ENCODE results near the gene UBXN10. TPM values are rescaled to one million over a fixed set of nuclear protein-coding genes. Genes with fewer than 3 reads are reported as not detected.
A peak's percentile ranks its signal among the peaks of the same experiment; 100 is the strongest.

The UBXN10 gene
- total RNA-seq, 1 donor from 2014 or later, result 0.37 TPM

- Histone ChIP-seq H3K4me3 (no peak overlapping the region), H3K4me1 (no peaks in the 10 kb centered on the region), H3K27me3 (no peaks in the 10 kb centered on the region), H3K9me3 (ENCODE audit: low read depth) (no peaks in the 10 kb centered on the region), H3K36me3 (no peaks in the 10 kb centered on the region), H3F3A (ENCODE audit: low read depth) (no peaks in the 10 kb centered on the region), H3K9ac (no peak overlapping the region), H2AFZ (replicated peaks) (no peak overlapping the region), H3K79me2 (ENCODE audit: low read depth) (no peaks in the 10 kb centered on the region), H4K20me1 (ENCODE audit: low read depth) (no peaks in the 10 kb centered on the region), H3K4me2 (no peak overlapping the region), H3K27ac (no peak overlapping the region)
- TF ChIP-seq CTCF (IDR thresholded peaks at IDR 0.05), result peak; percentile 42
- TF ChIP-seq EZH2phosphoT487 (IDR thresholded peaks at IDR 0.05), result no peak
- no peak for TF ChIP-seq EZH2 (IDR thresholded peaks at IDR 0.05)
- Mint-ChIP-seq H3K9me3 (peaks cover 21% of the 10 kb centered on the region), H3K27me3 (ENCODE audit: insufficient read depth, low read depth) (peaks cover 5% of the 10 kb centered on the region), H3K36me3 (no peaks in the 10 kb centered on the region), H3K4me3 (no peak overlapping the region), H3K4me1 (peaks cover 11% of the 10 kb centered on the region), H3K27ac (no peak overlapping the region)
- DNase-seq (ENCODE audit: low spot score), result peak; percentile 31
Measured at GRCh38 chr1:20165522-20165951, 20.4 kb upstream of the UBXN10 start.

GRCh38 chr1:20166051-20166450 lies 19.8 kb upstream of the UBXN10 start:
- Mint-ChIP-seq H3K27me3 (ENCODE audit: insufficient read depth, low read depth) (peaks cover 5% of the 10 kb centered on the region), H3K27ac (no peak overlapping the region), H3K4me3 (no peak overlapping the region), H3K4me1 (peaks cover 11% of the 10 kb centered on the region), H3K36me3 (no peaks in the 10 kb centered on the region), H3K9me3 (peaks cover 19% of the 10 kb centered on the region)
- H2AFZ ChIP-seq (replicated peaks), result no peak overlapping the region
- H3K36me3 ChIP-seq, result no peaks in the 10 kb centered on the region
- no peak for DNase-seq (ENCODE audit: low spot score)
- no peak overlapping the region for H3K27ac ChIP-seq
- no peak overlapping the region for H3K4me2 ChIP-seq
- H3K79me2 ChIP-seq (ENCODE audit: low read depth), result no peaks in the 10 kb centered on the region
- H3K4me1 ChIP-seq, result no peaks in the 10 kb centered on the region
- no peak overlapping the region for H3K9ac ChIP-seq
- H3F3A ChIP-seq (ENCODE audit: low read depth), result no peaks in the 10 kb centered on the region
- no peaks in the 10 kb centered on the region for H3K9me3 ChIP-seq (ENCODE audit: low read depth)
- H4K20me1 ChIP-seq (ENCODE audit: low read depth), result no peaks in the 10 kb centered on the region
- no peaks in the 10 kb centered on the region for H3K27me3 ChIP-seq
- TF ChIP-seq EZH2phosphoT487 (IDR thresholded peaks at IDR 0.05) (no peak), CTCF (IDR thresholded peaks at IDR 0.05) (no peak), EZH2 (IDR thresholded peaks at IDR 0.05) (no peak)
- no peak overlapping the region for H3K4me3 ChIP-seq

- no peak overlapping the region for H3K4me2 ChIP-seq
- TF ChIP-seq CTCF (IDR thresholded peaks at IDR 0.05), result no peak
- no peak for TF ChIP-seq EZH2phosphoT487 (IDR thresholded peaks at IDR 0.05)
- no peak for TF ChIP-seq EZH2 (IDR thresholded peaks at IDR 0.05)
- Mint-ChIP-seq H3K4me3 (no peak overlapping the region), H3K27ac (no peak overlapping the region), H3K4me1 (peaks cover 11% of the 10 kb centered on the region), H3K36me3 (no peaks in the 10 kb centered on the region), H3K27me3 (ENCODE audit: insufficient read depth, low read depth) (peaks cover 6% of the 10 kb centered on the region), H3K9me3 (peaks cover 12% of the 10 kb centered on the region)
- no peaks in the 10 kb centered on the region for H3K9me3 ChIP-seq (ENCODE audit: low read depth)
- no peaks in the 10 kb centered on the region for H3K4me1 ChIP-seq
- no peaks in the 10 kb centered on the region for H3K27me3 ChIP-seq
- no peaks in the 10 kb centered on the region for H4K20me1 ChIP-seq (ENCODE audit: low read depth)
- no peak overlapping the region for H3K4me3 ChIP-seq
- H3K36me3 ChIP-seq, result no peaks in the 10 kb centered on the region
- H3F3A ChIP-seq (ENCODE audit: low read depth), result no peaks in the 10 kb centered on the region
- no peak for DNase-seq (ENCODE audit: low spot score)
- no peak overlapping the region for H3K27ac ChIP-seq
- no peak overlapping the region for H2AFZ ChIP-seq (replicated peaks)
- no peak overlapping the region for H3K9ac ChIP-seq
- H3K79me2 ChIP-seq (ENCODE audit: low read depth), result no peaks in the 10 kb centered on the region
Measured at GRCh38 chr1:20167126-20167525, 18.8 kb upstream of the UBXN10 start.

Measured in neural progenitor cell (in vitro differentiated cells).